ENCODE data around the gene PRKAG2. TPM values are rescaled to one million over a fixed set of nuclear protein-coding genes. Genes with fewer than 3 reads are reported as not detected.

The PRKAG2 gene
- total RNA-seq, 1 donor from 2014 or later = 20.8 TPM

DNA sequence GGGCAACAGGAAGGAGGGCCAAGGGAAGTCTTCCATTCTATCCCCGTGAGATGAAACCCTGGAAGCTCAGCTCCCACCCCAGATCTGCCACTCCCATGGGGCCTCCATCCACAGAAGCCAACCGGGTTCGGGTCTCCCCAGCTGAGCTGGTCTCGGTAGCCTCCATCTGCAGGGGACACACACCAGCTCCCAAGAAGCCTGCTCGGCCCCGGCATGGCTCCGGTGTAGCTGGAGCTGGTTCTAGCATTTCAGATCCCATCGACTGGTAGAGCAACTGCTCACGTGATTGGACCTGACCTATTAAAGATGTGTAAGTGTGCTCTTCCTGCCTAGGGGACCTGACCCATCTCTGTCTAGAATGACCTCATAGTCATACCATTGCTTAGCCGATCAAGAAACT lies 138.0 kb downstream of the PRKAG2 start:
- H3K4me3 ChIP-seq (ENCODE audit: low read depth, low read length) = no peak overlapping the region
- no peak for TF ChIP-seq CTCF (conservative IDR thresholded peaks at IDR 0.05; ENCODE audit: low read depth, low read length)
- DNase-seq (ENCODE audit: low read depth) = no peak

GRCh38 chr7:151736403-151736909 lies 140.5 kb downstream of the PRKAG2 start:
- peak; percentile 91 for DNase-seq (ENCODE audit: low read depth)
- peak overlapping the region; percentile 0 for H3K4me3 ChIP-seq (ENCODE audit: low read depth, low read length)
- TF ChIP-seq CTCF (conservative IDR thresholded peaks at IDR 0.05; ENCODE audit: low read depth, low read length) = peak; percentile 38

DNA sequence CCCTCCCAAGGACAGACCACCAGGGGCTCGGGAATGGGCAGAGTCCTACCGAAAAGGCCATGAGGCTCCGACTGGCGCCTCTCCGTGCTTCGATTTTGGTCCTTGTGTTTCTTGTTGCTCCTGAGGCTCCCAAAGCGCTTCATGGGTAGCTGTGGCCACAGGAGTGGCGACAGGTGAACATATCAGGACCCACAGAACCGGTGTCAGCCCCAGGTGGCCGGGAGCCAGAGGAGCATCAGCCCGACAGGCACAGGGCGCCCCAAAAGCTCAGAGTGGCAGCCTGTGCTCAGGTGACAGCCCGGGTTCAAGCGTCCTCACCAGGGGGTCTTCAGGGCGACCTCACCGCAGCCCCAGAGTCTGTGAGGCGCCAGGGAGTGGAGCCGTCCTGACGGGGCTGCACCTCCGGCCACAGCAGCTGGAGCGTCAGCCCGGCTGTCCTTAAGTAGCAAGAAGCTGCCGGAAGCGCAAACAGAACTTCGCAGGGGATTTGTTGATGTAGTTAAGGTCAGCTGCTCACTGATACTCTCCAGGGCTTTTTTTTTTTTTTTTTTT lies 141.0 kb downstream of the PRKAG2 start:
- no peak for DNase-seq (ENCODE audit: low read depth)
- TF ChIP-seq CTCF (conservative IDR thresholded peaks at IDR 0.05; ENCODE audit: low read depth, low read length) = no peak

GRCh38 chr7:151735186-151735850 lies 141.6 kb downstream of the PRKAG2 start:
- TF ChIP-seq CTCF (conservative IDR thresholded peaks at IDR 0.05; ENCODE audit: low read depth, low read length) = no peak
- H3K4me3 ChIP-seq (ENCODE audit: low read depth, low read length) = no peak overlapping the region
- DNase-seq (ENCODE audit: low read depth) = no peak

More for the DNA sequence above, 141.0 kb downstream of the PRKAG2 start:
- H3K4me3 ChIP-seq (ENCODE audit: low read depth, low read length) = no peak overlapping the region

- H3K4me3 ChIP-seq (ENCODE audit: low read depth, low read length) = no peak overlapping the region
- no peak for DNase-seq (ENCODE audit: low read depth)
- TF ChIP-seq CTCF (conservative IDR thresholded peaks at IDR 0.05; ENCODE audit: low read depth, low read length) = no peak
These were observed 143.9 kb downstream of the PRKAG2 start for GRCh38 chr7:151732834-151733592.

DNA sequence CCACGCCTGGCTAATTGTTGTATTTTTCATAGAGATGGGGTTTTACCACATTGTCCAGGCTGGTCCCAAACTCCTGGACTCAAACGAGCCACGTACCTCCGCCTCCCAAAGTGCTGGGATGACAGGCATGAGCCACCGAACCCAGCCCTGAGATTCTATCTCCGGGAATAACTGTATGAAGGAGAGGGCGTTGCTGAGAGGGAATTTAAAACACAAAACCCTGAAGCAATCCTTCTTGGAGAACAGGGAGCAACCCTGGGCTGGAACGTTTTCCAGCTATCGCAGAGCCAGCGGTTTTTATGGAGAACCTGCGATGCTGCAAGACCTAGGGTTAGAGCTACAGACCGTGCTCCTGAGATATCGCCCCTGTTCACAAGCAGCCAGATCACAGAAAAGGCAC lies 144.6 kb downstream of the PRKAG2 start:
- no peak for TF ChIP-seq CTCF (conservative IDR thresholded peaks at IDR 0.05; ENCODE audit: low read depth, low read length)
- H3K4me3 ChIP-seq (ENCODE audit: low read depth, low read length) = no peak overlapping the region
- no peak for DNase-seq (ENCODE audit: low read depth)

All from epithelial cell of proximal tubule (primary cell).